Caco-2 (cell line): ENCODE results near the gene ZNF800. TPM values are rescaled to one million over a fixed set of nuclear protein-coding genes. Genes with fewer than 3 reads are reported as not detected.
A peak's percentile ranks its signal among the peaks of the same experiment; 100 is the strongest.

ENCODE experiments used
- BruUV-seq: library from RNA; stranded (reverse); fragments of 400-500 nt; replicated peaks from 2 replicates; lab custom pipeline; 2021; lab: Mats Ljungman, UMichigan
- CTCF ChIA-PET: fragments of 300-600 bp; sonication (Branson Sonifier 250); formaldehyde crosslinking; loops from one replicate; lab custom pipeline; 2022; ENCODE audit warnings: antibody characterized with exemption; lab: Charles Lee
- POLR2A ChIA-PET: fragments of 300-600 bp; sonication (Branson Sonifier 250); formaldehyde crosslinking; loops from one replicate; lab custom pipeline; 2022; ENCODE audit warnings: antibody characterized with exemption; lab: Charles Lee
- DNase-seq, 2 experiments: peaks; one replicate each; pipeline versions ENCODE4 v3.0.0 to v3.0.0-alpha.2; 2020 to 2022
- H3K27me3 ChIP-seq: replicated peaks from 2 replicates; pipeline ENCODE4 v1.6.0; 2011; ENCODE audit warnings: low read length; ENCODE audit not compliant: control insufficient read depth, insufficient read depth
- H3K36me3 ChIP-seq: 2 replicates; pipeline ENCODE4 v1.5.1; 2011; ENCODE audit warnings: low read length; ENCODE audit not compliant: control insufficient read depth, insufficient read depth
- H3K4me1 ChIP-seq: fragments of 250-450 bp; sonication (Bioruptor Pico); 2 replicates; pipeline ENCODE4 v1.5.1; 2020; ENCODE audit warnings: mild to moderate bottlenecking
- H3K4me3 ChIP-seq: 2 replicates; pipeline ENCODE4 v1.5.1; 2011; ENCODE audit warnings: low read depth, mild to moderate bottlenecking, control low read depth, low read length
- H3K9me3 ChIP-seq: fragments of 250-450 bp; sonication (Bioruptor Pico); 2 replicates; pipeline ENCODE4 v1.5.1; 2020; ENCODE audit warnings: mild to moderate bottlenecking, moderate library complexity
- H3K27ac Mint-ChIP-seq: one replicate; pipeline ENCODE4 v1.8.0; 2022; ENCODE audit warnings: mixed read lengths; ENCODE audit not compliant: unreplicated experiment
- H3K27me3 Mint-ChIP-seq: one replicate; pipeline ENCODE4 v1.8.0; 2022; ENCODE audit warnings: mixed read lengths; ENCODE audit not compliant: insufficient read depth, unreplicated experiment
- H3K36me3 Mint-ChIP-seq: one replicate; pipeline ENCODE4 v1.8.0; 2022; ENCODE audit warnings: mild to moderate bottlenecking, mixed read lengths; ENCODE audit not compliant: insufficient read depth, unreplicated experiment
- H3K4me1 Mint-ChIP-seq: one replicate; pipeline ENCODE4 v1.8.0; 2022; ENCODE audit warnings: low read depth, mixed read lengths; ENCODE audit not compliant: unreplicated experiment
- H3K4me3 Mint-ChIP-seq: one replicate; pipeline ENCODE4 v1.8.0; 2022; ENCODE audit warnings: mild to moderate bottlenecking, moderate library complexity, mixed read lengths; ENCODE audit not compliant: unreplicated experiment
- H3K9me3 Mint-ChIP-seq: one replicate; pipeline ENCODE4 v1.8.0; 2022; ENCODE audit warnings: mixed read lengths; ENCODE audit not compliant: unreplicated experiment
- intact Hi-C: fragments of 100-400 bp; cut with micrococcal nuclease; formaldehyde crosslinking; loops from one replicate; pipeline ENCODE4 v1.10.0; 2022; ENCODE audit not compliant: unreplicated experiment
- total RNA-seq: library from RNA; stranded (reverse); gene quantifications from 2 replicates; pipeline ENCODE4 v1.2.3, GENCODE V29; 2022
- TF ChIP-seq, protein P1 (sequence below), 2 experiments: fragments of 200-600 bp in 1 of 2; IDR thresholded peaks; 1 replicate in 1 of 2; 2 replicates in 1 of 2; pipeline versions ENCODE4 v1.5.1 to v1.8.0; 2011 to 2022; ENCODE audit warnings: antibody characterized with exemption in 1 of 2, control low read depth in 1 of 2, inconsistent platforms in 1 of 2, low read depth in 1 of 2, low read length in 1 of 2, mild to moderate bottlenecking in 1 of 2, moderate library complexity in 1 of 2; ENCODE audit not compliant: insufficient read depth in 1 of 2, severe bottlenecking in 1 of 2, unreplicated experiment in 1 of 2

ZNF800 gene
- total RNA-seq, 1 experiment from 2014 or later: 18.7 TPM

DNA sequence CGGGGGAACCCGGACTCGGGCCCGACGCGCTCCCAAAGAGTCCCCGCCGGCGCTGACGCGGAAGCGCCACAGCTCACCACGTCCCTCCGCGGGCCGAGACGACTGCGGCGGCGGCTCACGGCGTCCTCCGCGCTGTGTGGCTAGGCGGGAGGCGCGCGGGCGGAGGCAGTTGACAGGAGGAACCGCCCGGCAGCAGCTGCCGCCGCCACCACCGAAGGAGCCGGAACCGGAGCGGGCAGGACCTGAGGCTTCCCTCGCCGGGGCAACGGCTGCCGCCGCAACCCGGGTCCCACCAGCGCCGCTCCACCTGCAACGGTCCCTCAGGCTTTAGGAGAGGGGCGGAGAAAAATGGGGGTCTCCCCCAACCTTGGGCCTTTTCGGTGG lies 334 bp downstream of the ZNF800 start:
- no peaks in the 10 kb centered on the region for H3K9me3 Mint-ChIP-seq
- peak; percentile 46 to 60 for DNase-seq
- H3K36me3 Mint-ChIP-seq: peaks cover 22% of the 10 kb centered on the region
- Histone ChIP-seq H3K4me1 (no peaks in the 10 kb centered on the region), H3K4me3 (peak overlapping the region; percentile 73), H3K27me3 (no peaks in the 10 kb centered on the region), H3K36me3 (no peaks in the 10 kb centered on the region), H3K9me3 (no peaks in the 10 kb centered on the region)
- POLR2A ChIA-PET: interaction anchor here (0.6 to 1.5 kb wide), 3 partner anchors 9 to 193 kb away, joined by 3 to 5 read pairs (median 4); partner anchors contain the start of gene GCC1
- CTCF ChIA-PET: interaction anchor here (1.0 kb wide), 1 partner anchor 44 kb away, joined by 4 read pairs; no protein-coding TSS in a partner anchor
- H3K4me1 Mint-ChIP-seq: peaks cover 7% of the 10 kb centered on the region
- peak overlapping the region; percentile 93 for H3K27ac Mint-ChIP-seq
- intact Hi-C loops: loop anchor here (5.0 to 10.0 kb wide), 2 partner anchors 193 to 260 kb away; partner anchors contain the start of genes ARF5, GCC1 and SND1
- H3K27me3 Mint-ChIP-seq: peaks cover 8% of the 10 kb centered on the region
- TF ChIP-seq, protein P1, sequence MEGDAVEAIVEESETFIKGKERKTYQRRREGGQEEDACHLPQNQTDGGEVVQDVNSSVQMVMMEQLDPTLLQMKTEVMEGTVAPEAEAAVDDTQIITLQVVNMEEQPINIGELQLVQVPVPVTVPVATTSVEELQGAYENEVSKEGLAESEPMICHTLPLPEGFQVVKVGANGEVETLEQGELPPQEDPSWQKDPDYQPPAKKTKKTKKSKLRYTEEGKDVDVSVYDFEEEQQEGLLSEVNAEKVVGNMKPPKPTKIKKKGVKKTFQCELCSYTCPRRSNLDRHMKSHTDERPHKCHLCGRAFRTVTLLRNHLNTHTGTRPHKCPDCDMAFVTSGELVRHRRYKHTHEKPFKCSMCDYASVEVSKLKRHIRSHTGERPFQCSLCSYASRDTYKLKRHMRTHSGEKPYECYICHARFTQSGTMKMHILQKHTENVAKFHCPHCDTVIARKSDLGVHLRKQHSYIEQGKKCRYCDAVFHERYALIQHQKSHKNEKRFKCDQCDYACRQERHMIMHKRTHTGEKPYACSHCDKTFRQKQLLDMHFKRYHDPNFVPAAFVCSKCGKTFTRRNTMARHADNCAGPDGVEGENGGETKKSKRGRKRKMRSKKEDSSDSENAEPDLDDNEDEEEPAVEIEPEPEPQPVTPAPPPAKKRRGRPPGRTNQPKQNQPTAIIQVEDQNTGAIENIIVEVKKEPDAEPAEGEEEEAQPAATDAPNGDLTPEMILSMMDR (IDR thresholded peaks at IDR 0.05; ENCODE audit: insufficient read depth in 1 of 2, low read depth in 1 of 2, low read length in 1 of 2, severe bottlenecking in 1 of 2, unreplicated experiment in 1 of 2): no peak
- no TSS peak for BruUV-seq
- peak overlapping the region; percentile 97 for H3K4me3 Mint-ChIP-seq

DNA sequence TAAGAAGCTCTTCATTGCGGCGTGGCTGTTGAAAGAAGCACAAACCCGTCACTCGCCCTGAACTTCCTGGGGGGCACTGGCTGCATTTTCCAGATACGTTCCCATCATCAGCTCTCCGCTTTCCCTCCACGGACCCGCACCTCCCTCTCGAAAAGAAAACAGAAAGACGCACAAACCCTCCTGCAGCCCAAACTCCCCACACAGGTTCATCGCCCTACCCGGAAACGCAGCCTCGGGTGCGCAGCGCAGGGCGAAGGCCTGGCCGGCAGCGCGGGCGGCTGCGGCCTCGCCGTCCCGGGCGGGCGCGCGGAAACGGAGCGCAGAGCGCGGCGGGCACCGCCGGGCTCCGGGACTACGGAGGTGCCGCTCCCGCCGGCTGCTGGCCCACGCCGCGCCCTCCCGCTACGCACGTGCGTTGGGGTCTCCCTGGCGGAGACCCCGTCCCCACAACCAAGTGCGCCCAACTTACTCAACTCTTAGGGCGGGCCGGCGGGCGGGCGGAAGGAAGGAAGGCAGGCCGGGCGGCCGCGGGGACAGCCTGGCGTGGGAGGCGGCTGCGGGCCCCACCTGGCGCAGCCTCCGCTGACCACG lies 822 bp downstream of the ZNF800 start:
- Mint-ChIP-seq H3K36me3 (peaks cover 22% of the 10 kb centered on the region), H3K4me1 (peaks cover 7% of the 10 kb centered on the region), H3K4me3 (peak overlapping the region; percentile 97), H3K27ac (peak overlapping the region; percentile 93), H3K27me3 (peaks cover 8% of the 10 kb centered on the region), H3K9me3 (no peaks in the 10 kb centered on the region)
- no peaks in the 10 kb centered on the region for H3K36me3 ChIP-seq
- POLR2A ChIA-PET: interaction anchor here (1.5 kb wide), 1 partner anchor 193 kb away, joined by 5 read pairs; the partner anchor contains the start of gene GCC1
- BruUV-seq: no TSS peak
- TF ChIP-seq, protein P1 (IDR thresholded peaks at IDR 0.05; ENCODE audit: insufficient read depth in 1 of 2, low read depth in 1 of 2, low read length in 1 of 2, severe bottlenecking in 1 of 2, unreplicated experiment in 1 of 2): no peak
- DNase-seq: peak; percentile 47 to 59
- intact Hi-C loops: loop anchor here (1.0 to 10.0 kb wide), 3 partner anchors 8 to 261 kb away; partner anchors contain the start of genes ARF5, GCC1 and SND1
- H3K4me3 ChIP-seq: peak overlapping the region; percentile 73
- H3K4me1 ChIP-seq: no peaks in the 10 kb centered on the region
- no peaks in the 10 kb centered on the region for H3K27me3 ChIP-seq
- CTCF ChIA-PET: no interaction called here
- no peaks in the 10 kb centered on the region for H3K9me3 ChIP-seq

DNA sequence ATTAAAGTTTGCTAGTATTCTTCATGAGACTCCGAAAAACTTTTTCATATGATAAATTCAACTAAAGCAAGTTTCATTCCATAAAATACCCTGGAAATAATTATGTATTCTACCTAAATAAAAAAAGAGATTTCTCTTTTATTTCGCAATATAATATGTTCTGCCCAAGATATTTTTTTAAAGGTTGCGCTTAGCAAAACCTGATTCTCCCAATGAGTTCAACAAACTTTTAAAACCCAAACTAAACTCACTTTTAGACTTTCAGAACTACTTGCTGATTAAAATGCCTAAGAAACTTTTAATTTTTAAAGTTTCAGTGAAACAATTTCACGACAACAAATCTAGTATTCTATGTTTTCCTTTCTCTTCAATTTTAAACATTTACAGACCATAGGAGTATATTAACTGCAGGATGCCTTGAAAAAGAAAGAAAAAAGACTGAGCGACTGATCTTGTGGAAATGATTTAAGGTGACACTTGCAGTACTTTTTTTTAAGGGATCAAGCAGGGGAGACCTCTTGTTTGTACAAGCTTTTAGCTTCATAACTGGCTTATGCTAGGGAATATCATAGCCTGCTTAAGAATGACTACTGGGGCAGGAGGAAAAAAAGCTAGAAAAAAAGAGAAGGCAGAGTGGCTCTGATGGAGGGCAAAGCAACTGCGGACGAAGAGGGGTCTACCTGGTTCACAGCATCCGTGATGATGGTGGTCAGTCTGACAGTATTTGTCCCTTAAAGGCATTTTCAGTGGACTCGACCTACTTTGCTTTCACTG lies 1.5 kb downstream of the ZNF800 start:
- Mint-ChIP-seq H3K27me3 (peaks cover 6% of the 10 kb centered on the region), H3K4me1 (peaks cover 7% of the 10 kb centered on the region), H3K4me3 (peak overlapping the region; percentile 97), H3K36me3 (peaks cover 22% of the 10 kb centered on the region), H3K9me3 (no peaks in the 10 kb centered on the region), H3K27ac (peak overlapping the region; percentile 93)
- Histone ChIP-seq H3K4me3 (peak overlapping the region; percentile 73), H3K36me3 (no peaks in the 10 kb centered on the region), H3K9me3 (no peaks in the 10 kb centered on the region), H3K27me3 (no peaks in the 10 kb centered on the region), H3K4me1 (no peaks in the 10 kb centered on the region)
- DNase-seq: no peak
- intact Hi-C loops: loop anchor here (1.0 to 10.0 kb wide), 3 partner anchors 8 to 261 kb away; partner anchors contain the start of genes ARF5, GCC1 and SND1
- ChIA-PET CTCF (no interaction called here), POLR2A (no interaction called here)
- BruUV-seq: TSS peak; percentile 33
- TF ChIP-seq, protein P1 (IDR thresholded peaks at IDR 0.05; ENCODE audit: insufficient read depth in 1 of 2, low read depth in 1 of 2, low read length in 1 of 2, severe bottlenecking in 1 of 2, unreplicated experiment in 1 of 2): no peak
